ENCODE results near the gene INO80. TPM values are rescaled to one million over a fixed set of nuclear protein-coding genes. Genes with fewer than 3 reads are reported as not detected.

INO80 gene
- total RNA-seq, 2 donors from 2014 or later = 14.8 to 17.5 TPM

DNA sequence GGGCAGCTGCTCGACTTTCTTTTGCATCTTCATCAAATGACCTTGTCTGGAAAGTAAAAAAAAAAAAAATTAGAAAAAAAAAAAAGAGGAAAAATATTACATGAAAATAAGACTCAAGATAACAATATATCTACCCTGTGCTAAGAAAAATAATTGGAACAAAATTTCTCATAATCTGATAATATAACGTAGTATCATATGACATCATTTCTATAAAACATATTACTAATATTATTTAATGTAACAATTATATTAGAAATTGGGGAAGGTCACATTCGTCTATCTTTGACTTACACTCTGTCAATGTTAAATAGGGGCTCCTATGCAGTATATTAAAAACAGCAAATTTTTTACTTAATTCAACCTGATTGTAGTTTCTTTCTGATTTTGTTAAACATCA, 44.1 kb downstream of the INO80 start:
- no peak overlapping the region for H3K27ac ChIP-seq (ENCODE audit: low read depth, low read length)
- no peak overlapping the region for H3K4me3 ChIP-seq (ENCODE audit: low read length)
- Mint-ChIP-seq H3K27ac (no peak overlapping the region), H3K4me3 (no peak overlapping the region), H3K4me1 (no peaks in the 10 kb centered on the region), H3K27me3 (ENCODE audit: insufficient read depth) (no peaks in the 10 kb centered on the region), H3K9me3 (no peaks in the 10 kb centered on the region), H3K36me3 (ENCODE audit: low read depth) (peaks cover 78% of the 10 kb centered on the region)
- H3K9me3 ChIP-seq (ENCODE audit: control insufficient read depth, low read length) = no peaks in the 10 kb centered on the region
- TF ChIP-seq, protein P1, sequence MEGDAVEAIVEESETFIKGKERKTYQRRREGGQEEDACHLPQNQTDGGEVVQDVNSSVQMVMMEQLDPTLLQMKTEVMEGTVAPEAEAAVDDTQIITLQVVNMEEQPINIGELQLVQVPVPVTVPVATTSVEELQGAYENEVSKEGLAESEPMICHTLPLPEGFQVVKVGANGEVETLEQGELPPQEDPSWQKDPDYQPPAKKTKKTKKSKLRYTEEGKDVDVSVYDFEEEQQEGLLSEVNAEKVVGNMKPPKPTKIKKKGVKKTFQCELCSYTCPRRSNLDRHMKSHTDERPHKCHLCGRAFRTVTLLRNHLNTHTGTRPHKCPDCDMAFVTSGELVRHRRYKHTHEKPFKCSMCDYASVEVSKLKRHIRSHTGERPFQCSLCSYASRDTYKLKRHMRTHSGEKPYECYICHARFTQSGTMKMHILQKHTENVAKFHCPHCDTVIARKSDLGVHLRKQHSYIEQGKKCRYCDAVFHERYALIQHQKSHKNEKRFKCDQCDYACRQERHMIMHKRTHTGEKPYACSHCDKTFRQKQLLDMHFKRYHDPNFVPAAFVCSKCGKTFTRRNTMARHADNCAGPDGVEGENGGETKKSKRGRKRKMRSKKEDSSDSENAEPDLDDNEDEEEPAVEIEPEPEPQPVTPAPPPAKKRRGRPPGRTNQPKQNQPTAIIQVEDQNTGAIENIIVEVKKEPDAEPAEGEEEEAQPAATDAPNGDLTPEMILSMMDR (conservative IDR thresholded peaks at IDR 0.05) = no peak
- WGBS, 2 experiments (ENCODE audit: insufficient coverage in 1 of 2, insufficient read length in 1 of 2) = 100% methylated on average over 1 of the region's 3 CpGs; no CpG with 5 or more reads in 1 of the 2 experiments
- peaks cover 85% of the 10 kb centered on the region for H3K36me3 ChIP-seq (ENCODE audit: control insufficient read depth, insufficient read depth, low read length)
- no peak overlapping the region for H3K9ac ChIP-seq (ENCODE audit: extremely low read depth, low read length, poor library complexity, severe bottlenecking)
- no peaks in the 10 kb centered on the region for H3K4me1 ChIP-seq (ENCODE audit: control insufficient read depth, insufficient read depth, low read length)
- no peaks in the 10 kb centered on the region for H3K27me3 ChIP-seq (ENCODE audit: control insufficient read depth, insufficient read depth, low read length, poor library complexity, severe bottlenecking)
- no peak for DNase-seq

GRCh38 chr15:41066516-41066915, 49.6 kb downstream of the INO80 start:
- DNase-seq = no peak
- Histone ChIP-seq H3K27ac (ENCODE audit: low read depth, low read length) (no peak overlapping the region), H3K27me3 (ENCODE audit: control insufficient read depth, insufficient read depth, low read length, poor library complexity, severe bottlenecking) (no peaks in the 10 kb centered on the region), H3K4me1 (ENCODE audit: control insufficient read depth, insufficient read depth, low read length) (no peaks in the 10 kb centered on the region), H3K4me3 (ENCODE audit: low read length) (no peak overlapping the region), H3K9me3 (ENCODE audit: control insufficient read depth, low read length) (peaks cover 39% of the 10 kb centered on the region), H3K36me3 (ENCODE audit: control insufficient read depth, insufficient read depth, low read length) (peaks cover 92% of the 10 kb centered on the region), H3K9ac (ENCODE audit: extremely low read depth, low read length, poor library complexity, severe bottlenecking) (no peak overlapping the region)
- no peaks in the 10 kb centered on the region for H3K27me3 Mint-ChIP-seq (ENCODE audit: insufficient read depth)
- 89 to 96% methylated on average over 6 to 7 of the region's 7 CpGs for WGBS, 2 experiments (ENCODE audit: insufficient coverage in 1 of 2, insufficient read length in 1 of 2)
- no peaks in the 10 kb centered on the region for H3K4me1 Mint-ChIP-seq
- no peak overlapping the region for H3K4me3 Mint-ChIP-seq
- TF ChIP-seq, protein P1 (conservative IDR thresholded peaks at IDR 0.05) = no peak
- H3K36me3 Mint-ChIP-seq (ENCODE audit: low read depth) = peaks cover 84% of the 10 kb centered on the region
- H3K9me3 Mint-ChIP-seq = peaks cover 26% of the 10 kb centered on the region
- H3K27ac Mint-ChIP-seq = no peak overlapping the region

DNA sequence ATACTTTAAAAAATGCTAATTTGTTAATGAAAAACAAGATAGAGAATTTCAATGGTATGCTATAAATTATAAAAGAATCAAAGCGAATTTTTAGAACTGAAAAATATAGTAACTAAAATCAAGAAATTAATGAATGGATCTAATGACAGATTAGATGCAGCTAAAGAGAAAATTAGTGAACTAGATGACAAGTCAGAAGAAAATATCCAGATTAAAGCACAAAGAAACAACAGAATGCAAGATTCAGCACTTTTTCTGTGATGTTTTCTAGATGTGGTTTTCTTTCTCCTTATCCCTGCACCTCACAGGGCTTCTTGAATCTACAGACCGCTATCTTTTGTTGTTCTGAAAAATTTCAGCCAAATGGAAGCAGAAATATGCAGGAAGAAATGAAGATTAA, 54.4 kb downstream of the INO80 start:
- H3K4me3 ChIP-seq (ENCODE audit: low read length) = no peak overlapping the region
- no peaks in the 10 kb centered on the region for H3K4me1 ChIP-seq (ENCODE audit: control insufficient read depth, insufficient read depth, low read length)
- no peaks in the 10 kb centered on the region for H3K27me3 ChIP-seq (ENCODE audit: control insufficient read depth, insufficient read depth, low read length, poor library complexity, severe bottlenecking)
- WGBS, 2 experiments (ENCODE audit: insufficient coverage in 1 of 2, insufficient read length in 1 of 2) = 100% methylated on average over 1 of the region's 2 CpGs; no CpG with 5 or more reads in 1 of the 2 experiments
- Mint-ChIP-seq H3K4me1 (no peaks in the 10 kb centered on the region), H3K4me3 (no peak overlapping the region), H3K9me3 (peaks cover 32% of the 10 kb centered on the region), H3K27me3 (ENCODE audit: insufficient read depth) (no peaks in the 10 kb centered on the region), H3K36me3 (ENCODE audit: low read depth) (peaks cover 84% of the 10 kb centered on the region), H3K27ac (no peak overlapping the region)
- no peak for DNase-seq
- TF ChIP-seq, protein P1 (conservative IDR thresholded peaks at IDR 0.05) = no peak
- peaks cover 89% of the 10 kb centered on the region for H3K36me3 ChIP-seq (ENCODE audit: control insufficient read depth, insufficient read depth, low read length)
- peaks cover 55% of the 10 kb centered on the region for H3K9me3 ChIP-seq (ENCODE audit: control insufficient read depth, low read length)
- no peak overlapping the region for H3K9ac ChIP-seq (ENCODE audit: extremely low read depth, low read length, poor library complexity, severe bottlenecking)
- no peak overlapping the region for H3K27ac ChIP-seq (ENCODE audit: low read depth, low read length)
